ENCODE data around the gene ARHGEF7.

Gene ARHGEF7

GRCh38 chr13:111114362-111115060 lies 599 bp upstream of the ARHGEF7 start:
- H3K4me3 ChIP-seq (ENCODE audit: low read length), result peak overlapping the region; percentile 37
- no peaks in the 10 kb centered on the region for H3K4me1 ChIP-seq (ENCODE audit: control insufficient read depth, insufficient read depth, low read length)
- no peaks in the 10 kb centered on the region for H3K36me3 ChIP-seq (ENCODE audit: control insufficient read depth, insufficient read depth, low read length)
- peaks cover 65% of the 10 kb centered on the region for H3K27me3 ChIP-seq (ENCODE audit: control insufficient read depth, insufficient read depth, low read length)
- no peaks in the 10 kb centered on the region for H3K9me3 ChIP-seq (ENCODE audit: control insufficient read depth, low read length)
- peak overlapping the region; percentile 57 for H3K9ac ChIP-seq (ENCODE audit: low read length)

- Histone ChIP-seq H3K27me3 (ENCODE audit: control insufficient read depth, insufficient read depth, low read length) (peaks cover 57% of the 10 kb centered on the region), H3K4me1 (ENCODE audit: control insufficient read depth, insufficient read depth, low read length) (no peaks in the 10 kb centered on the region), H3K36me3 (ENCODE audit: control insufficient read depth, insufficient read depth, low read length) (no peaks in the 10 kb centered on the region), H3K9me3 (ENCODE audit: control insufficient read depth, low read length) (no peaks in the 10 kb centered on the region), H3K9ac (ENCODE audit: low read length) (no peak overlapping the region), H3K4me3 (ENCODE audit: low read length) (no peak overlapping the region)
Observed at GRCh38 chr13:111115965-111116521, 933 bp downstream of the ARHGEF7 start.

- Histone ChIP-seq H3K4me3 (ENCODE audit: low read length) (no peak overlapping the region), H3K4me1 (ENCODE audit: control insufficient read depth, insufficient read depth, low read length) (no peaks in the 10 kb centered on the region), H3K27me3 (ENCODE audit: control insufficient read depth, insufficient read depth, low read length) (peaks cover 51% of the 10 kb centered on the region), H3K9ac (ENCODE audit: low read length) (no peak overlapping the region), H3K9me3 (ENCODE audit: control insufficient read depth, low read length) (no peaks in the 10 kb centered on the region), H3K36me3 (ENCODE audit: control insufficient read depth, insufficient read depth, low read length) (no peaks in the 10 kb centered on the region)
Observed at GRCh38 chr13:111116856-111117255, 1.7 kb downstream of the ARHGEF7 start.

- Histone ChIP-seq H3K9me3 (ENCODE audit: control insufficient read depth, low read length) (no peaks in the 10 kb centered on the region), H3K9ac (ENCODE audit: low read length) (no peak overlapping the region), H3K27me3 (ENCODE audit: control insufficient read depth, insufficient read depth, low read length) (peaks cover 50% of the 10 kb centered on the region), H3K4me3 (ENCODE audit: low read length) (no peak overlapping the region), H3K4me1 (ENCODE audit: control insufficient read depth, insufficient read depth, low read length) (no peaks in the 10 kb centered on the region), H3K36me3 (ENCODE audit: control insufficient read depth, insufficient read depth, low read length) (no peaks in the 10 kb centered on the region)
Observed at GRCh38 chr13:111117289-111117688, 2.2 kb downstream of the ARHGEF7 start.

- Histone ChIP-seq H3K9ac (ENCODE audit: low read length) (no peak overlapping the region), H3K36me3 (ENCODE audit: control insufficient read depth, insufficient read depth, low read length) (no peaks in the 10 kb centered on the region), H3K4me1 (ENCODE audit: control insufficient read depth, insufficient read depth, low read length) (no peaks in the 10 kb centered on the region), H3K9me3 (ENCODE audit: control insufficient read depth, low read length) (no peaks in the 10 kb centered on the region), H3K4me3 (ENCODE audit: low read length) (no peak overlapping the region), H3K27me3 (ENCODE audit: control insufficient read depth, insufficient read depth, low read length) (peaks cover 43% of the 10 kb centered on the region)
Observed at GRCh38 chr13:111117961-111118360, 2.9 kb downstream of the ARHGEF7 start.

GRCh38 chr13:111118898-111119607 lies 3.9 kb downstream of the ARHGEF7 start:
- Histone ChIP-seq H3K4me3 (ENCODE audit: low read length) (no peak overlapping the region), H3K9ac (ENCODE audit: low read length) (no peak overlapping the region), H3K27me3 (ENCODE audit: control insufficient read depth, insufficient read depth, low read length) (peaks cover 32% of the 10 kb centered on the region), H3K4me1 (ENCODE audit: control insufficient read depth, insufficient read depth, low read length) (no peaks in the 10 kb centered on the region), H3K36me3 (ENCODE audit: control insufficient read depth, insufficient read depth, low read length) (no peaks in the 10 kb centered on the region), H3K9me3 (ENCODE audit: control insufficient read depth, low read length) (no peaks in the 10 kb centered on the region)

GRCh38 chr13:111119966-111120365 lies 4.9 kb downstream of the ARHGEF7 start:
- Histone ChIP-seq H3K9me3 (ENCODE audit: control insufficient read depth, low read length) (no peaks in the 10 kb centered on the region), H3K36me3 (ENCODE audit: control insufficient read depth, insufficient read depth, low read length) (no peaks in the 10 kb centered on the region), H3K4me1 (ENCODE audit: control insufficient read depth, insufficient read depth, low read length) (no peaks in the 10 kb centered on the region), H3K27me3 (ENCODE audit: control insufficient read depth, insufficient read depth, low read length) (peaks cover 24% of the 10 kb centered on the region), H3K4me3 (ENCODE audit: low read length) (no peak overlapping the region), H3K9ac (ENCODE audit: low read length) (no peak overlapping the region)

- no peak overlapping the region for H3K4me3 ChIP-seq (ENCODE audit: low read length)
- H3K27me3 ChIP-seq (ENCODE audit: control insufficient read depth, insufficient read depth, low read length), result peaks cover 24% of the 10 kb centered on the region
- H3K4me1 ChIP-seq (ENCODE audit: control insufficient read depth, insufficient read depth, low read length), result no peaks in the 10 kb centered on the region
- H3K9ac ChIP-seq (ENCODE audit: low read length), result no peak overlapping the region
- H3K36me3 ChIP-seq (ENCODE audit: control insufficient read depth, insufficient read depth, low read length), result no peaks in the 10 kb centered on the region
- no peaks in the 10 kb centered on the region for H3K9me3 ChIP-seq (ENCODE audit: control insufficient read depth, low read length)
Observed at GRCh38 chr13:111120422-111120821, 5.3 kb downstream of the ARHGEF7 start.

- H3K36me3 ChIP-seq (ENCODE audit: control insufficient read depth, insufficient read depth, low read length), result no peaks in the 10 kb centered on the region
- peaks cover 24% of the 10 kb centered on the region for H3K27me3 ChIP-seq (ENCODE audit: control insufficient read depth, insufficient read depth, low read length)
Observed at GRCh38 chr13:111120913-111121312, 5.8 kb downstream of the ARHGEF7 start.

GRCh38 chr13:111121506-111121905 lies 6.4 kb downstream of the ARHGEF7 start:
- Histone ChIP-seq H3K4me1 (ENCODE audit: control insufficient read depth, insufficient read depth, low read length) (no peaks in the 10 kb centered on the region), H3K27me3 (ENCODE audit: control insufficient read depth, insufficient read depth, low read length) (peaks cover 19% of the 10 kb centered on the region), H3K36me3 (ENCODE audit: control insufficient read depth, insufficient read depth, low read length) (no peaks in the 10 kb centered on the region), H3K9ac (ENCODE audit: low read length) (no peak overlapping the region), H3K9me3 (ENCODE audit: control insufficient read depth, low read length) (no peaks in the 10 kb centered on the region), H3K4me3 (ENCODE audit: low read length) (no peak overlapping the region)

More at GRCh38 chr13:111120913-111121312, 5.8 kb downstream of the ARHGEF7 start:
- H3K4me1 ChIP-seq (ENCODE audit: control insufficient read depth, insufficient read depth, low read length), result no peaks in the 10 kb centered on the region
- no peak overlapping the region for H3K4me3 ChIP-seq (ENCODE audit: low read length)
- no peaks in the 10 kb centered on the region for H3K9me3 ChIP-seq (ENCODE audit: control insufficient read depth, low read length)
- H3K9ac ChIP-seq (ENCODE audit: low read length), result no peak overlapping the region

GRCh38 chr13:111122056-111122455 lies 6.9 kb downstream of the ARHGEF7 start:
- Histone ChIP-seq H3K27me3 (ENCODE audit: control insufficient read depth, insufficient read depth, low read length) (peaks cover 14% of the 10 kb centered on the region), H3K9me3 (ENCODE audit: control insufficient read depth, low read length) (no peaks in the 10 kb centered on the region)

GRCh38 chr13:111122631-111123030 lies 7.5 kb downstream of the ARHGEF7 start:
- Histone ChIP-seq H3K36me3 (ENCODE audit: control insufficient read depth, insufficient read depth, low read length) (no peaks in the 10 kb centered on the region), H3K9ac (ENCODE audit: low read length) (no peak overlapping the region), H3K27me3 (ENCODE audit: control insufficient read depth, insufficient read depth, low read length) (peaks cover 9% of the 10 kb centered on the region), H3K9me3 (ENCODE audit: control insufficient read depth, low read length) (no peaks in the 10 kb centered on the region), H3K4me1 (ENCODE audit: control insufficient read depth, insufficient read depth, low read length) (no peaks in the 10 kb centered on the region), H3K4me3 (ENCODE audit: low read length) (no peak overlapping the region)

More at GRCh38 chr13:111122056-111122455, 6.9 kb downstream of the ARHGEF7 start:
- Histone ChIP-seq H3K9ac (ENCODE audit: low read length) (no peak overlapping the region), H3K36me3 (ENCODE audit: control insufficient read depth, insufficient read depth, low read length) (no peaks in the 10 kb centered on the region), H3K4me3 (ENCODE audit: low read length) (no peak overlapping the region), H3K4me1 (ENCODE audit: control insufficient read depth, insufficient read depth, low read length) (no peaks in the 10 kb centered on the region)

Data from mucosa of stomach (tissue), 1 donor.